Measurements from ENCODE around the gene TENM4.

The TENM4 gene

GRCh38 chr11:78855116-78855515, 585.7 kb downstream of the TENM4 start:
- Histone ChIP-seq H3K4me1 (ENCODE audit: control insufficient read depth, low read length) (no peaks in the 10 kb centered on the region), H3F3A (ENCODE audit: control insufficient read depth, insufficient read depth) (no peaks in the 10 kb centered on the region), H3K4me3 (ENCODE audit: low read length) (no peak overlapping the region), H3K9me3 (ENCODE audit: control insufficient read depth, insufficient read depth, low read length) (no peaks in the 10 kb centered on the region), H3K4me2 (ENCODE audit: low read length) (no peak overlapping the region), H3K27me3 (ENCODE audit: control insufficient read depth, low read length) (no peaks in the 10 kb centered on the region; the same call in 1 of the 2 replicates), H4K20me1 (ENCODE audit: control insufficient read depth, insufficient read depth, low read depth, low read length) (no peaks in the 10 kb centered on the region), H3K36me3 (ENCODE audit: control insufficient read depth, low read length) (no peaks in the 10 kb centered on the region), H3K27ac (ENCODE audit: low read depth, low read length) (no peak overlapping the region), H3K9me2 (replicated peaks; ENCODE audit: control insufficient read depth, low read length) (no peaks in the 10 kb centered on the region), H3K79me2 (ENCODE audit: control insufficient read depth, low read length) (no peaks in the 10 kb centered on the region)
- TF ChIP-seq EZH2phosphoT487 (IDR thresholded peaks at IDR 0.05; ENCODE audit: borderline replicate concordance, low read length), result no peak
- TF ChIP-seq, protein P1, sequence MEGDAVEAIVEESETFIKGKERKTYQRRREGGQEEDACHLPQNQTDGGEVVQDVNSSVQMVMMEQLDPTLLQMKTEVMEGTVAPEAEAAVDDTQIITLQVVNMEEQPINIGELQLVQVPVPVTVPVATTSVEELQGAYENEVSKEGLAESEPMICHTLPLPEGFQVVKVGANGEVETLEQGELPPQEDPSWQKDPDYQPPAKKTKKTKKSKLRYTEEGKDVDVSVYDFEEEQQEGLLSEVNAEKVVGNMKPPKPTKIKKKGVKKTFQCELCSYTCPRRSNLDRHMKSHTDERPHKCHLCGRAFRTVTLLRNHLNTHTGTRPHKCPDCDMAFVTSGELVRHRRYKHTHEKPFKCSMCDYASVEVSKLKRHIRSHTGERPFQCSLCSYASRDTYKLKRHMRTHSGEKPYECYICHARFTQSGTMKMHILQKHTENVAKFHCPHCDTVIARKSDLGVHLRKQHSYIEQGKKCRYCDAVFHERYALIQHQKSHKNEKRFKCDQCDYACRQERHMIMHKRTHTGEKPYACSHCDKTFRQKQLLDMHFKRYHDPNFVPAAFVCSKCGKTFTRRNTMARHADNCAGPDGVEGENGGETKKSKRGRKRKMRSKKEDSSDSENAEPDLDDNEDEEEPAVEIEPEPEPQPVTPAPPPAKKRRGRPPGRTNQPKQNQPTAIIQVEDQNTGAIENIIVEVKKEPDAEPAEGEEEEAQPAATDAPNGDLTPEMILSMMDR (IDR thresholded peaks at IDR 0.05; ENCODE audit: low read depth, low read length, poor library complexity, severe bottlenecking), result no peak

DNA sequence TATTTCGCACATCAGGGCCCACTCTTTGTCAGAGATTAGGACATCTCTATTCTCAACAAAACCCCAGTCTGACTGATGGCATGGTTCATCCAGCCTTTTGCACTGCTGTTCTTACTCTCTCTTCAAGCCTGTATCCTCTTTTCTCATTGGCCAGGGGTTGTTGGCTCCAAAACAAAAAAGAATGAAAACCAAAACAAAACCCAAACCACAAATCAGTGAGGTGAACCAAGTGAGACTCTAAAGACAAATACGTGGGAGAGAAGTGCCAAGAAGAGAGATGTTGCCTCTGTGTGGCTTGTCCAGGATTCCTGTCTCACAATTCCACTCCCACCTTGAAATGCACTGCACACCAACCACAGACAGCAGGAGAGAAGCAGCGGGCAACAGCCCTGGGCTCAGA, 587.3 kb downstream of the TENM4 start:
- no peaks in the 10 kb centered on the region for H3K9me3 ChIP-seq (ENCODE audit: control insufficient read depth, insufficient read depth, low read length)
- H3K27ac ChIP-seq (ENCODE audit: low read depth, low read length), result no peak overlapping the region
- H3K9me2 ChIP-seq (replicated peaks; ENCODE audit: control insufficient read depth, low read length), result no peaks in the 10 kb centered on the region
- TF ChIP-seq EZH2phosphoT487 (IDR thresholded peaks at IDR 0.05; ENCODE audit: borderline replicate concordance, low read length), result no peak
- TF ChIP-seq, protein P1 (IDR thresholded peaks at IDR 0.05; ENCODE audit: low read depth, low read length, poor library complexity, severe bottlenecking), result no peak
- no peaks in the 10 kb centered on the region; the same call in 1 of the 2 replicates for H3K27me3 ChIP-seq (ENCODE audit: control insufficient read depth, low read length)
- H4K20me1 ChIP-seq (ENCODE audit: control insufficient read depth, insufficient read depth, low read depth, low read length), result no peaks in the 10 kb centered on the region
- no peaks in the 10 kb centered on the region for H3K36me3 ChIP-seq (ENCODE audit: control insufficient read depth, low read length)
- H3K79me2 ChIP-seq (ENCODE audit: control insufficient read depth, low read length), result no peaks in the 10 kb centered on the region
- no peaks in the 10 kb centered on the region for H3K4me1 ChIP-seq (ENCODE audit: control insufficient read depth, low read length)
- H3K4me2 ChIP-seq (ENCODE audit: low read length), result no peak overlapping the region
- H3K4me3 ChIP-seq (ENCODE audit: low read length), result no peak overlapping the region
- no peaks in the 10 kb centered on the region for H3F3A ChIP-seq (ENCODE audit: control insufficient read depth, insufficient read depth)

DNA sequence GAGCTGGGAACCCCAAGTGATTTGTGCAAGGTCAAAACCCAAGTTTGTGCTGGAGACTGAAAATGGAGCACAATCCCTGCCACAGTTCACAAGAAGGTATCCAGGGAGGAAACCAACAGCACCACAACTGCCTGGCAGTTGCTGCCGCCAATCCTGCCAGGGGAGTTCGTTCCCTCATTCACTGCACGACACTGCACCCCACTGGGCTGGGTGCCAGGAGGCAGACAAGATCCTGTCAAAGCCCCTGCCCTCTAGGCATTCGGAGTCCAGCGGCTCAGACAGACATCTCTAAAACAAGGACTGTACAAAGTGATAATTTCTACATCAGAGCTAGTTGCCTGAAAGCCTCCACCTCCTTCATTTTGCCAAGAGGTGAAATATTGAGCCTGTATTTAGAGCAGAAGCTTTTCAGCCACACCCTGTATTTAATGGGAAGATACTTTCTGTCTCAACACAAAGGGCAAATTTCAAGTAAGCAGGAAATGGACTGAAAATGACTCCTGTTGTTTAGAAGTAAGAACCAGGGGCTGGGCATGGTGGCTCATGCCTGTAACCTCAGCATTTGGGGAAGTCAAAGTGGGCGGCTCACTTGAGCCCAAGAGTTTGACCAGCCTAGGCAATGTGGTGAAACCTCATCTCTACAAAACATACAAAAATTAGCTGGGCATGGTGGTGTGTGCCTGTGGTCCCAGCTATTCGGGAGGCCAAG, 588.8 kb downstream of the TENM4 start:
- Histone ChIP-seq H3K36me3 (ENCODE audit: control insufficient read depth, low read length) (no peaks in the 10 kb centered on the region), H3K4me1 (ENCODE audit: control insufficient read depth, low read length) (no peaks in the 10 kb centered on the region), H3K4me2 (ENCODE audit: low read length) (no peak overlapping the region)

More for the DNA sequence above, 588.8 kb downstream of the TENM4 start:
- H3K27ac ChIP-seq (ENCODE audit: low read depth, low read length), result no peak overlapping the region
- H3K9me2 ChIP-seq (replicated peaks; ENCODE audit: control insufficient read depth, low read length), result no peaks in the 10 kb centered on the region
- no peaks in the 10 kb centered on the region for H3F3A ChIP-seq (ENCODE audit: control insufficient read depth, insufficient read depth)
- H3K27me3 ChIP-seq (ENCODE audit: control insufficient read depth, low read length), result no peaks in the 10 kb centered on the region; the same call in 1 of the 2 replicates
- TF ChIP-seq EZH2phosphoT487 (IDR thresholded peaks at IDR 0.05; ENCODE audit: borderline replicate concordance, low read length), result no peak
- TF ChIP-seq, protein P1 (IDR thresholded peaks at IDR 0.05; ENCODE audit: low read depth, low read length, poor library complexity, severe bottlenecking), result no peak
- no peaks in the 10 kb centered on the region for H3K9me3 ChIP-seq (ENCODE audit: control insufficient read depth, insufficient read depth, low read length)
- no peaks in the 10 kb centered on the region for H3K79me2 ChIP-seq (ENCODE audit: control insufficient read depth, low read length)
- no peak overlapping the region for H3K4me3 ChIP-seq (ENCODE audit: low read length)
- H4K20me1 ChIP-seq (ENCODE audit: control insufficient read depth, insufficient read depth, low read depth, low read length), result no peaks in the 10 kb centered on the region

Data from DOHH2 (cell line).